Heart left ventricle (tissue), 16 donors: Measurements from ENCODE around the gene SGPL1. TPM values are rescaled to one million over a fixed set of nuclear protein-coding genes. Genes with fewer than 3 reads are reported as not detected.

Source experiments
- ATAC-seq, 4 donors: fragments of 200-7000 bp; cut with Tn5 transposase; one replicate each; pipeline ENCODE4 v1.9.1; 2020 to 2022; ENCODE audit warnings: moderate library complexity in 4 of 4, mild to moderate bottlenecking in 3 of 4, moderate number of reproducible peaks in 1 of 4
- DNase-seq, 5 donors: peaks; one replicate each; pipeline ENCODE4 v3.0.0-alpha.2; 2020
- H3K27ac ChIP-seq, 12 donors: fragments of 200-600 bp; sonication (generic) in 4 of 12; one replicate each; pipeline versions ENCODE4 v1.5.0 to v1.8.0; 2016 to 2022; ENCODE audit warnings: mild to moderate bottlenecking in 2 of 12
- H3K27me3 ChIP-seq, 9 donors: fragments of 200-600 bp; sonication (generic) in 2 of 9; one replicate each; pipeline versions ENCODE4 v1.5.1 to v1.8.0; 2016 to 2022; ENCODE audit warnings: mild to moderate bottlenecking in 3 of 9
- H3K36me3 ChIP-seq, 9 donors: fragments of 200-600 bp; sonication (generic) in 2 of 9; one replicate each; pipeline versions ENCODE4 v1.5.0 to v1.8.0; 2018 to 2022; ENCODE audit warnings: mild to moderate bottlenecking in 2 of 9
- H3K4me1 ChIP-seq, 12 donors: fragments of 200-600 bp; sonication (generic) in 4 of 12; one replicate each; pipeline versions ENCODE4 v1.5.0 to v1.8.0; 2016 to 2022; ENCODE audit warnings: mild to moderate bottlenecking in 3 of 12
- H3K4me3 ChIP-seq, 12 donors: fragments of 200-600 bp; sonication (generic) in 4 of 12; one replicate each; pipeline versions ENCODE4 v1.5.0 to v1.8.0; 2017 to 2022; ENCODE audit warnings: mild to moderate bottlenecking in 9 of 12, moderate library complexity in 4 of 12
- H3K9me3 ChIP-seq, 12 donors: fragments of 200-600 bp; sonication (generic) in 4 of 12; one replicate each; pipeline versions ENCODE4 v1.5.0 to v1.8.0; 2016 to 2022; ENCODE audit warnings: mild to moderate bottlenecking in 1 of 12
- CTCF ChIP-seq, 12 donors: fragments of 200-600 bp; sonication (generic) in 4 of 12; IDR thresholded peaks; one replicate each; pipeline versions ENCODE4 v1.5.0 to v1.8.0; 2018 to 2022; ENCODE audit warnings: antibody characterized with exemption in 12 of 12, mild to moderate bottlenecking in 5 of 12
- POLR2A ChIP-seq, 2 donors: fragments of 450-650 bp; IDR thresholded peaks; one replicate each; pipeline ENCODE4 v1.6.1; 2017; ENCODE audit warnings: antibody characterized with exemption in 2 of 2, mild to moderate bottlenecking in 2 of 2, moderate library complexity in 2 of 2
- WGBS, 4 donors: extraction: QIAGEN DNeasy Blood & Tissue Kit in 2 of 4; methylation state at CpG; one replicate each; pipeline versions ENCODE4 v1.1.5 to v1.1.7; 2013 to 2018; 5-methylcytosine and 5-hydroxymethylcytosine counted together
- intact Hi-C, 10 donors: fragments of 100-400 bp; cut with DNase I; formaldehyde crosslinking; loops; one replicate each; pipeline versions ENCODE4 v1.11.1 to v1.14.2; 2022
- polyA plus RNA-seq, 2 donors: library from polyadenylated mRNA; stranded (reverse); fragments of 200-250 nt; gene quantifications; one replicate each; pipeline ENCODE4 v1.2.3, GENCODE V29; 2013
- total RNA-seq, 9 donors: library from RNA; depleted of rRNA in 2 of 9; stranded (reverse); fragments of >200 nt in 2 of 9; fragmentation: NEBNext Ultra II Directional in 3 of 9; extraction: Animal tissue kit (Norgen Biotek cat#: 25700) in 3 of 9; gene quantifications; one replicate each; pipeline versions ENCODE4 v1.1.0 to v1.2.4, GENCODE V29; 2016 to 2023
- donor health status: ischemic (EF 13 %, LVEDD 7.1; RV severe dilation, severe dysfunction).
- donor health status: healthy with polysubstance abuse.
- donor health status: DM: no; HTN: yes; CAD: no.
- donor health status: DM: no; HTN: no; CAD: no.
- donor health status: ischemic (EF 25% LVEDD 6.9; RV normal size, moderate dysfunction).
- donor health status: ischemic (EF 25% LVEDD 5.7; RV mildly dilated, moderate dysfunction).
- donor health status: healthy.
- donor health status: DM: yes; HTN: yes; CAD: no.
- donor health status: ischemic (EF 35%, LVEDD 5.7; RV mildly dilated, moderate dysfunction).
- donor health status: nonischemic (EF 11% LVEDD 7.7; RV severe dilation, severe dysfunction).
- donor health status: DM: yes; HTN: yes; CAD: no.
- donor health status: PGD.
- donor health status: ischemic (EF 29% LVEDD 5.4; RV normal size, mild dysfunction).
- donor health status: nonischemic (EF 23%, LVEDD 6.1; RV moderate dilation, normal function).

SGPL1 gene
- total and polyA plus RNA-seq, 11 donors, result 2.9 to 32.3 (median 11.4) TPM

DNA sequence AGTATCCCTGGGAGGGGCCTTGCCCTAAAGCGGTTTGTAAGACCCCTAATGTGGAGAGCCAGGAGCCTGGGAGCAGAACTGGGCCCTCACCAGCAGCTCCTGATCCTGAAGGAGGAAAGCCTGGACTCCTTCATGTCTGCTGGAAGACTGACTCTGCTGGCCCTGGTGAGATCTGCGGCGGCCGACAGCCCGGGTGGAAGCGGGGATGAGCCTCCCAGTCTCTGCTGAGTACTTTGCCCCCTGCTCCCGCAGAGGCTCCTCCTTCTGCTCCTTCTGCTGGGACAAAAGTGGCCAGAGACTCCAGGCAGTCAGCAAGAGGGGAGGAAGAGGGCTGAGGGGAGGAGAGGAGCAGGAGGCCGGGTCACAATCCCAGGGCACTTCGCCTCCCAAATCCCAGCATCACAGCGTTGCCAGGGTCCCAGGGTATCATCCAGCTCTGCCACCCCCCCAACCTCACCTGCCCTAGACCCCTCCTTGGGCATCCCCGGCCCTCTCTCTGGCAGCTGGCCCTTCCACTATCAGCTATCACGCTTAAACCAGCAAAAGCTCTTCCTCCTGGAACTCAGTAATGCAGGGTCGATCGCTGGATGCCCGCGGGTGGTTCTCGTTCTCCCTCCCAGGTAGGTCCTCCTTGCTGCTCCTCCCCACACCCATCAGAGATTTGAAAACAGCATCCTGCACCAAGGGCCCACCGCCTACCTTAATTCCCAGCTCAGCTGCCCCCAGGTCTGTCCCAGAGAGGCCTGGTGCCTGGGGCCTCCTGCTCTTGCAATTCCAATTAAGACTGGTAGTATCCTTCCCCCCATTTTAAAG is 38.5 kb upstream of the SGPL1 start:
- intact Hi-C loops, result no loop called here
- DNase-seq (no peak), ATAC-seq (no peak)
- H3K4me1 ChIP-seq, result peaks cover 0 to 14% (median 1%) of the 10 kb centered on the region in 12 donors
- no peaks in the 10 kb centered on the region for H3K9me3 ChIP-seq
- 85 to 97% (median 93%) methylated on average over 13 to 18 of the region's 18 CpGs for WGBS, 4 donors
- TF ChIP-seq CTCF (IDR thresholded peaks at IDR 0.05) (no peak), POLR2A (IDR thresholded peaks at IDR 0.05) (no peak)
- H3K27ac ChIP-seq, result no peak overlapping the region
- H3K36me3 ChIP-seq, result no peaks in the 10 kb centered on the region
- H3K4me3 ChIP-seq, result no peak overlapping the region
- no peaks in the 10 kb centered on the region for H3K27me3 ChIP-seq

- WGBS, 4 donors, result 79 to 85% (median 82%) methylated on average over 9 of the region's 9 CpGs
- intact Hi-C loops, result no loop called here
- Histone ChIP-seq H3K27me3 (no peaks in the 10 kb centered on the region), H3K9me3 (no peaks in the 10 kb centered on the region), H3K27ac (no peak overlapping the region), H3K4me3 (no peak overlapping the region), H3K4me1 (peaks cover 0 to 24% (median 1%) of the 10 kb centered on the region in 12 donors), H3K36me3 (no peaks in the 10 kb centered on the region)
- peak in 1 of 5 donors; percentile 37 for DNase-seq
- no peak for ATAC-seq
- TF ChIP-seq CTCF (IDR thresholded peaks at IDR 0.05) (no peak), POLR2A (IDR thresholded peaks at IDR 0.05) (no peak)
These were observed 37.4 kb upstream of the SGPL1 start for GRCh38 chr10:70778267-70778924.

- DNase-seq (peak in 1 of 5 donors; percentile 44), ATAC-seq (peak in 1 of 4 donors; percentile 27)
- 55 to 76% (median 66%) methylated on average over 2 of the region's 2 CpGs for WGBS, 4 donors
- intact Hi-C loops, result no loop called here
- Histone ChIP-seq H3K9me3 (no peaks in the 10 kb centered on the region), H3K27ac (no peak overlapping the region), H3K36me3 (no peaks in the 10 kb centered on the region), H3K27me3 (peaks cover 0 to 3% (median 0%) of the 10 kb centered on the region in 9 donors), H3K4me1 (peaks cover 0 to 31% (median 1%) of the 10 kb centered on the region in 12 donors), H3K4me3 (no peak overlapping the region)
- no peak for TF ChIP-seq POLR2A (IDR thresholded peaks at IDR 0.05)
- no peak for TF ChIP-seq CTCF (IDR thresholded peaks at IDR 0.05)
These were observed 36.7 kb upstream of the SGPL1 start for GRCh38 chr10:70779088-70779487.
